Smooth muscle cell (in vitro differentiated cells): ENCODE data around the gene C1orf226. TPM values are rescaled to one million over a fixed set of nuclear protein-coding genes. Genes with fewer than 3 reads are reported as not detected.

ENCODE experiments used
- DNase-seq: peaks from one replicate; lab custom pipeline; 2025; ENCODE audit not compliant: unreplicated experiment; lab: John Stamatoyannopoulos, UW
- H2AFZ ChIP-seq: fragments of 200-600 bp; sonication (generic); 2 replicates; pipeline ENCODE4 v1.6.0; 2016; ENCODE audit warnings: antibody characterized with exemption, low read depth, mild to moderate bottlenecking
- H3F3A ChIP-seq: fragments of 200-600 bp; sonication (generic); 2 replicates; pipeline ENCODE4 v1.6.0; 2017; ENCODE audit warnings: antibody characterized with exemption, low read depth
- H3K27ac ChIP-seq: fragments of 200-600 bp; sonication (generic); 2 replicates; pipeline ENCODE4 v1.5.1; 2016; ENCODE audit warnings: low read depth, mild to moderate bottlenecking
- H3K27me3 ChIP-seq: fragments of 200-600 bp; sonication (generic); 2 replicates; pipeline ENCODE4 v1.6.1; 2016; ENCODE audit warnings: low read depth, mild to moderate bottlenecking
- H3K36me3 ChIP-seq: fragments of 200-600 bp; sonication (generic); 2 replicates; pipeline ENCODE4 v1.5.1; 2016; ENCODE audit warnings: low read depth
- H3K4me1 ChIP-seq: fragments of 200-600 bp; sonication (generic); 2 replicates; pipeline ENCODE4 v1.5.1; 2016; ENCODE audit warnings: low read depth
- H3K4me2 ChIP-seq: fragments of 200-600 bp; sonication (generic); 2 replicates; pipeline ENCODE4 v1.6.0; 2016; ENCODE audit warnings: mild to moderate bottlenecking
- H3K4me3 ChIP-seq: fragments of 200-600 bp; sonication (generic); 2 replicates; pipeline ENCODE4 v1.5.1; 2016; ENCODE audit warnings: mild to moderate bottlenecking
- H3K79me2 ChIP-seq: fragments of 200-600 bp; sonication (generic); 2 replicates; pipeline ENCODE4 v1.6.0; 2016; ENCODE audit warnings: low read depth, mild to moderate bottlenecking
- H3K9ac ChIP-seq: fragments of 200-600 bp; sonication (generic); 2 replicates; pipeline ENCODE4 v1.6.0; 2016; ENCODE audit warnings: low read depth
- H3K9me3 ChIP-seq: fragments of 200-600 bp; sonication (generic); replicated peaks from 2 replicates; pipeline ENCODE4 v1.5.1; 2016; ENCODE audit warnings: low read depth
- H4K20me1 ChIP-seq: fragments of 200-600 bp; sonication (generic); 2 replicates; pipeline ENCODE4 v1.6.0; 2016; ENCODE audit warnings: low read depth
- CTCF ChIP-seq: fragments of 200-600 bp; sonication (generic); IDR thresholded peaks from 2 replicates; pipeline ENCODE4 v1.5.1; 2017; ENCODE audit warnings: borderline replicate concordance, mild to moderate bottlenecking, antibody characterized with exemption; ENCODE audit not compliant: insufficient read depth, poor library complexity, severe bottlenecking
- WGBS: methylation state at CpG from one replicate; pipeline ENCODE4 v1.1.7; 2016; ENCODE audit warnings: low lambda C conversion rate; 5-methylcytosine and 5-hydroxymethylcytosine counted together
- polyA plus RNA-seq: library from polyadenylated mRNA; unstranded; fragments of >200 nt; fragmentation: Nextera tagmentation; extraction: Ambion mirVana; gene quantifications from 2 replicates; pipeline ENCODE4 v1.2.1, GENCODE V29; 2016
- total RNA-seq: library from RNA; depleted of rRNA; stranded (reverse); fragments of >200 nt; gene quantifications from 2 replicates; pipeline ENCODE4 v1.2.3, GENCODE V29; 2014

Gene C1orf226
- total and polyA plus RNA-seq, 2 experiments from 2014 or later = 0.39 to 1.2 TPM

DNA sequence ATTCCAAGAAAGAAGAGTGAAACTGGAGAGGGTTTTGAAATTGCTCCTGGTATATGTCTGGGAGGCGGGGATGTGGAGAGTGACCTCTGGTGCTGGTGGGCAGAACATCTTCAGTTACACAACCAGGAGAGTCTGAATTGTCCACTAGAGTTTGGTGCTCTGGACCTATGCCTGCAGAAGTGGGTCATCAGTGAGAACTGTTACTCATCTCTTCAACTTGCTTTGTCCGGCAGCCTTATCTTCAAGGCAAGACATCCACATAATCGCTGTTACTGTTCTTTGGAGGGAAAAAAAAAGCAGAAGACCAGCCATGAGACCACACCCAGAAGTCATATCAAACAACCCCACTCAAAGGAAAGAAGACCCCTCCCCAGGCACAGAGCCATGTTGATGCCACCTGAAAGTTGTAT, 15.5 kb downstream of the C1orf226 start:
- WGBS = 78% methylated on average over 3 of the region's 3 CpGs
- DNase-seq = no peak

DNA sequence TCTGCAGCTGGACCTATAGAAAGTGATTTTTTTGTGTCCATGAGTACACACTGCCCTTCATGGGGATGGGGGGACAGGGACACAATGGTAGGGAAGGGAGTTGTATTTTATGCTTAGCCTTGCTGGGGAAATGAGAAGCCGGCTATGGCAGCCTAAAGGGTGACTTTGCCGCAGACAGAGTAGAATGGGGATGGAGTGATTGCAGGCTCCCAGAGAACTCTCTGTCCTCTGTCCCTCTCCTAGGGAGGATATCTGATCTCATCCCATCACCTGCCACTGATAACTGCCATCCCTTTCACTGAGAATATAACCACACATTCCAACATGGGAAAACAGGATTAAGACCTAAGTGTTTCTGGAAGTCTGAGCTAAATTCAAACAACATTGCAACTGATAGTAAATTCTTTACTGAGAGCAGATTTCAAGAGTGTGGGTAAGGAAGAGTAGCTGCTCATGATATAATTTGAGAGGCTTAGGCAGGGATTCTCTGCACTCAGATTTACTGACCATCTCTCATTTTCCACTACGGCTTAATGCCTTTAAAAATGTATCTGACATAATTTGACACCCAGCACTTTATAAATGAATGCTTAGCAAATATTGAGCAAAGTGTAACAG, 16.5 kb downstream of the C1orf226 start:
- H3K36me3 ChIP-seq = no peaks in the 10 kb centered on the region
- no peak overlapping the region for H3K9ac ChIP-seq
- H3K4me1 ChIP-seq = no peaks in the 10 kb centered on the region
- H3K27ac ChIP-seq = no peak overlapping the region
- H3K4me3 ChIP-seq = no peak overlapping the region
- H3F3A ChIP-seq = no peaks in the 10 kb centered on the region
- no peaks in the 10 kb centered on the region for H4K20me1 ChIP-seq
- WGBS = 55% methylated on average over 3 of the region's 3 CpGs
- peaks cover 25% of the 10 kb centered on the region for H3K27me3 ChIP-seq
- no peaks in the 10 kb centered on the region for H3K79me2 ChIP-seq
- no peak overlapping the region for H2AFZ ChIP-seq
- H3K9me3 ChIP-seq = no peaks in the 10 kb centered on the region
- DNase-seq = no peak
- no peak overlapping the region for H3K4me2 ChIP-seq
- no peak for TF ChIP-seq CTCF

More for the DNA sequence above, 15.5 kb downstream of the C1orf226 start:
- Histone ChIP-seq H4K20me1 (no peaks in the 10 kb centered on the region), H3K4me3 (no peak overlapping the region), H3K79me2 (no peaks in the 10 kb centered on the region), H3K36me3 (no peaks in the 10 kb centered on the region), H3K27me3 (peaks cover 25% of the 10 kb centered on the region), H3K9ac (no peak overlapping the region), H3K4me2 (no peak overlapping the region), H3K9me3 (no peaks in the 10 kb centered on the region), H2AFZ (no peak overlapping the region), H3K27ac (no peak overlapping the region), H3K4me1 (peaks cover 6% of the 10 kb centered on the region), H3F3A (no peaks in the 10 kb centered on the region)
- no peak for TF ChIP-seq CTCF

DNA sequence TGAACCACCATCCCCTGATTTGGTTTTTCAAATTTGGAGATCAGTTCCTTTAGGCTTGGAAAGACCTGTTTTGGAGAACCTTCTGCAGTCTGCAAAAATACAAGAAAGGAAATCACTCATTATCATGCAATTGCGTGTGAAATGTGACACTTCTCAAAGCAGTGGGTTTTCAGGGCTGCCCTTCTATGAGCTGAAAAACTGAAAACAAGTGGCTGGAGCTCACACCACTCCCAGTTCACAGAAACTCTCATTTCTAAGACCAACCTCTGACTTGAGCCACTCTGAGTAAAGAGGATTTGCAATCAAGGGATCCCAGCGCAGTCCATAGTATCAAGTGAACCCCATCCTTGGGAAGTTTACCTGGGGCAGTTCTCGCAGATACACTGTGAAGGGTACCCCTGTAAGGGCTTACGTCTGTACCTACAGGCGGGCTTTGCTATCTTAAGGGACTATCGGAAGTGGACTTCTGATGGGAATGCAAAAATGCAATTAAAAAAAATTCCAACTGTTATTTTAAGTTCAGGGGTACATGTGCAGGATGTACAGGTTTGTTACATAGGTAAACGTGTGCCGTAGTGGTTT, 17.6 kb downstream of the C1orf226 start:
- H3K4me2 ChIP-seq = no peak overlapping the region
- H3K79me2 ChIP-seq = no peaks in the 10 kb centered on the region
- H3K27ac ChIP-seq = no peak overlapping the region
- H3K36me3 ChIP-seq = no peaks in the 10 kb centered on the region
- no peak for TF ChIP-seq CTCF
- H3K4me3 ChIP-seq = no peak overlapping the region
- no peaks in the 10 kb centered on the region for H3K9me3 ChIP-seq
- H3F3A ChIP-seq = no peaks in the 10 kb centered on the region
- no peak overlapping the region for H3K9ac ChIP-seq
- WGBS = 80% methylated on average over 8 of the region's 8 CpGs
- no peaks in the 10 kb centered on the region for H4K20me1 ChIP-seq
- H3K27me3 ChIP-seq = peaks cover 25% of the 10 kb centered on the region
- no peak for DNase-seq
- H3K4me1 ChIP-seq = no peaks in the 10 kb centered on the region
- no peak overlapping the region for H2AFZ ChIP-seq
